BJ (cell line): ENCODE data around the gene ANKRD55. TPM values are rescaled to one million over a fixed set of nuclear protein-coding genes. Genes with fewer than 3 reads are reported as not detected.

ENCODE experiments used
- CTCF ChIA-PET: fragments of 350-600 bp; formaldehyde crosslinking; extraction: SDS; loops from one replicate; lab custom pipeline; 2021; ENCODE audit warnings: antibody characterized with exemption, inconsistent platforms; lab: Yijun Ruan, JAX
- POLR2A ChIA-PET: fragments of 300-600 bp; sonication (Branson Sonifier 250); formaldehyde crosslinking; extraction: SDS; loops from one replicate; lab custom pipeline; 2021; ENCODE audit warnings: antibody characterized with exemption; lab: Charles Lee
- DNase-seq: peaks from one replicate; pipeline ENCODE4 v3.0.0-alpha.2; 2011; ENCODE audit warnings: low read depth
- H3K27me3 ChIP-seq: 2 replicates; pipeline ENCODE4 v1.6.0; 2011; ENCODE audit warnings: low read length; ENCODE audit not compliant: control insufficient read depth, insufficient read depth
- H3K36me3 ChIP-seq: 2 replicates; pipeline ENCODE4 v1.5.1; 2011; ENCODE audit warnings: low read length; ENCODE audit not compliant: control insufficient read depth, insufficient read depth
- H3K4me3 ChIP-seq: 2 replicates; pipeline ENCODE4 v1.5.1; 2011; ENCODE audit warnings: low read depth, mild to moderate bottlenecking, control low read depth, low read length
- polyA plus RNA-seq: library from polyadenylated mRNA; depleted of rRNA; stranded (reverse); fragments of >200 nt; gene quantifications from 2 replicates; pipeline ENCODE4 v1.2.3, GENCODE V29; 2011
- TF ChIP-seq, protein P1 (sequence below): IDR thresholded peaks from 2 replicates; pipeline ENCODE4 v1.5.1; 2011; ENCODE audit warnings: low read depth, mild to moderate bottlenecking, control low read depth, inconsistent platforms, low read length, moderate library complexity; ENCODE audit not compliant: insufficient read depth

ANKRD55 gene
- polyA plus RNA-seq, 1 experiment: not detected

DNA sequence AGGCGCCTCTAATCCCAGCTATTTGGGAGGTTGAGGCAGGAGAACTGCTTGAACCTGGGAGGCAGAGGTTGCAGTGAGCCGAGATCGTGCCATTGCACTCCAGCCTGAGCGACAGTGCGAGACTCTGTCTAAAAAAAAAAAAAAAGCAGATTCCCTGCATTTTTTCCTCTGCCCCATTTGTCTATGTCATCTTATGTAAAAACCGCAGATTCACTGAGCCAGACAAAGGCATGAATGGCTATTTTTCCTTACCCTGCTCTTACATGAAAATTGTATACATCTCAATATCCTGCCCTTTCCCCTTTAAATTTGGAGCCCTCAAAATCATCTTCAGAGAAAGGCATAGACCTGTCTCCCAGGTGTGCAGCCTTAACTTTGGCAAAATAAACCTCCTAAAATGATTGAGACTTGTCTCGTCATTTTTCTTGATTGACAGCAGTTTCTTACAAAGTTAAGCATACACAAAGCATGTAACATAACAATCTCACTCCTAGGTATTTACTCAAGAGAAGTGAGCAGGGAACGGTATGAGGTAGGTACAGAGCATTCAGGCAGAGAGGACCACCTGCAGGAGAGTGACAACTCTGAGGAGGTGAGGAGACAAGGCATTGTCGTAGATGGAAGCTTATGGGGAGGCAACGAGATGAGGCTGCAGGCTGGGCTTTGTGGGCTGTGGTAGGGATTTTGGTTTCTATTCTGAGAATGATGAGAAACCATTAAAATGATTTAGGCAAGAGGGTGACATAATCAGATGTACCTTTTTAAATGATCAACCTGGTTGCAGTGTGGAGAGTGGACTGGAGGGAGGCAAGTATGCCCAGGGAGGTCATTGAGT lies 172.6 kb downstream of the ANKRD55 start:
- Histone ChIP-seq H3K4me3 (no peak overlapping the region), H3K36me3 (no peaks in the 10 kb centered on the region), H3K27me3 (no peaks in the 10 kb centered on the region; the same call in none of the 2 replicates)
- POLR2A ChIA-PET: no interaction called here
- CTCF ChIA-PET: no interaction called here
- DNase-seq: no peak
- TF ChIP-seq, protein P1, sequence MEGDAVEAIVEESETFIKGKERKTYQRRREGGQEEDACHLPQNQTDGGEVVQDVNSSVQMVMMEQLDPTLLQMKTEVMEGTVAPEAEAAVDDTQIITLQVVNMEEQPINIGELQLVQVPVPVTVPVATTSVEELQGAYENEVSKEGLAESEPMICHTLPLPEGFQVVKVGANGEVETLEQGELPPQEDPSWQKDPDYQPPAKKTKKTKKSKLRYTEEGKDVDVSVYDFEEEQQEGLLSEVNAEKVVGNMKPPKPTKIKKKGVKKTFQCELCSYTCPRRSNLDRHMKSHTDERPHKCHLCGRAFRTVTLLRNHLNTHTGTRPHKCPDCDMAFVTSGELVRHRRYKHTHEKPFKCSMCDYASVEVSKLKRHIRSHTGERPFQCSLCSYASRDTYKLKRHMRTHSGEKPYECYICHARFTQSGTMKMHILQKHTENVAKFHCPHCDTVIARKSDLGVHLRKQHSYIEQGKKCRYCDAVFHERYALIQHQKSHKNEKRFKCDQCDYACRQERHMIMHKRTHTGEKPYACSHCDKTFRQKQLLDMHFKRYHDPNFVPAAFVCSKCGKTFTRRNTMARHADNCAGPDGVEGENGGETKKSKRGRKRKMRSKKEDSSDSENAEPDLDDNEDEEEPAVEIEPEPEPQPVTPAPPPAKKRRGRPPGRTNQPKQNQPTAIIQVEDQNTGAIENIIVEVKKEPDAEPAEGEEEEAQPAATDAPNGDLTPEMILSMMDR: no peak

DNA sequence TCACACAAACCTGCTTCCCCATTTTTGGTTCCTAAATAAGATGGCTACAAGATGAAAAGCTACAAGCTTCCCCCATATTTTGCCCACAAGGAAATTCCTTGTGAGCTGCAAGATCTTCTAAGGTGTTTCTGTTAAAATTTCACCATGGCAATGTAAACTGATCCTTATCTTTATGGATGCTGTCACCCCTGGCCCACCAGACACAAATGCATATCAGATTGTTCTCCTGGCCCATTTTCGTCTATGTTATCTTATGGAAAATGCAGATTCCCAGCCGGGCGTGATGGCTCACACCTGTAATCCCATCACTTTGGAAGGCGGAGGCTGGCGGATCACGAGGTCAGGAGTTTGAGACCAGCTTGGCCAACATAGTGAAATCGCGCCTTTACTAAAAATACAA lies 173.3 kb downstream of the ANKRD55 start:
- TF ChIP-seq, protein P1: no peak
- Histone ChIP-seq H3K4me3 (no peak overlapping the region), H3K36me3 (no peaks in the 10 kb centered on the region), H3K27me3 (no peaks in the 10 kb centered on the region; the same call in none of the 2 replicates)
- ChIA-PET POLR2A (no interaction called here), CTCF (no interaction called here)
- no peak for DNase-seq

DNA sequence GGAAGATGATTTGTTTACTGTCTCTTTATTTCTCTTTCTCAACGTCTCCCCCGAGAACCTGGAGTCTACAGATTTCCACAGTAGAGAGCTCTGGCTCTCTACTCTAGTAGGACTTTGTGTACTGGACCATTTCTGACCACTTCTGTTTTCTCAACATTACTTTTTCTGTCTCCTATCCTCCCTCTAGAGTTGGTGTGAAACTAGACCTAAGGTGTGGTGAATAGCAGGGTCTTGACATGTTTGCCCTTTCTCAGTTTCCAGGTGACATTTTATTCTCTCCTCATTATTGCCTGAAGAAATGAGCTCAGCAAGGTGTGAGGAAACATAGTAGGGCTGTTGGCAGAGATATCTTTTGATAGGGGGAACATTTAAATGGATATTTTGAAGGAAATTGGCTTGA lies 176.3 kb downstream of the ANKRD55 start:
- POLR2A ChIA-PET: no interaction called here
- no peak for DNase-seq
- Histone ChIP-seq H3K4me3 (no peak overlapping the region), H3K27me3 (no peaks in the 10 kb centered on the region; the same call in none of the 2 replicates), H3K36me3 (no peaks in the 10 kb centered on the region)
- TF ChIP-seq, protein P1: no peak
- CTCF ChIA-PET: no interaction called here

DNA sequence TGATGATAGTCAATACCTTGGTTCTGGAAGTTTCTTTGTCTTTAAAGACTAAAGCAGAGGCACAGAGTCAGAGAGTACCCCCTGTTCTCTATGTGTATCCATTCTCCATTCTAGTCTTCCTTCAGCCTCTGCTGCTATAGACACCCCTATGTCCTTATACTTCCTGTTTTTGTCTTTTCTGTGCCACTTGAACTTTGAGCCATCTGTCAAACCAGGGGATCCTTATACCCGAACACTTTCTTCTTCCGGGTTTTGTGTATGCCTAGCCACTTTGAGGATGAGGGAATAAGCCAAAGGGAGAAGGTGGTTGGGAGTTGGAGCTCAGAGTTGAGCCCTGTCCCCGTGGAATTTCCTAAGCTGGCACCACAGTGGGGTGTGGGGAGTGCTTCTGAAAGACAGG lies 177.3 kb downstream of the ANKRD55 start:
- H3K36me3 ChIP-seq: no peaks in the 10 kb centered on the region
- TF ChIP-seq, protein P1: no peak
- DNase-seq: no peak
- ChIA-PET CTCF (no interaction called here), POLR2A (no interaction called here)
- no peaks in the 10 kb centered on the region; the same call in none of the 2 replicates for H3K27me3 ChIP-seq
- H3K4me3 ChIP-seq: no peak overlapping the region

DNA sequence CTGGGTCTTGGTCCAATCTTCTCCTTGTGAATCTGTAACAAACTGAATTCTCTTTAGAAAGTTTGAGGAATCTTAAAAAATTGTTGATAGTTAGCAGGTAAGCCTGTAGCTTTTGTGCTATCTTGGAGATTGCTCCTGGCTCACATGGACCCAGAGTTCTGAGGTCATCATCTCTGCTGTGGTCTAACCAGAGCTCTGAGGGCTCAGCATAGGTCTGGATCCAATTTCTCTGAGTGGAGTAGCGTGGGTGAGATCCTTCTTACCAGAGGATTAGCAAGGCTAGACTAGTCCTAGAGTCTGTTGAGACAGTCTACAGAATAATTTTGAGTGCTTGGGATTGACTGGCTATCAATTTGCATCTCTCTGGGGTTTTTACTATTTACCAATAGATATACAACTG lies 177.8 kb downstream of the ANKRD55 start:
- POLR2A ChIA-PET: no interaction called here
- no peak overlapping the region for H3K4me3 ChIP-seq
- no peaks in the 10 kb centered on the region; the same call in 1 of the 2 replicates for H3K27me3 ChIP-seq
- TF ChIP-seq, protein P1: no peak
- CTCF ChIA-PET: no interaction called here
- DNase-seq: no peak
- no peaks in the 10 kb centered on the region for H3K36me3 ChIP-seq
